NCI-H2196 treated with DMSO at 0.1 percent for 48 hours (cell line): ENCODE results near the gene CBY1.
"Not testable (repeated sequence)": the region's sequence is repeated elsewhere in the genome, so short reads cannot be mapped to it uniquely, and the experiment has no call there.

ENCODE experiments used
- DNase-seq: peaks from one replicate; lab custom pipeline; 2025; ENCODE audit not compliant: unreplicated experiment; lab: John Stamatoyannopoulos, UW

CBY1 gene

DNA sequence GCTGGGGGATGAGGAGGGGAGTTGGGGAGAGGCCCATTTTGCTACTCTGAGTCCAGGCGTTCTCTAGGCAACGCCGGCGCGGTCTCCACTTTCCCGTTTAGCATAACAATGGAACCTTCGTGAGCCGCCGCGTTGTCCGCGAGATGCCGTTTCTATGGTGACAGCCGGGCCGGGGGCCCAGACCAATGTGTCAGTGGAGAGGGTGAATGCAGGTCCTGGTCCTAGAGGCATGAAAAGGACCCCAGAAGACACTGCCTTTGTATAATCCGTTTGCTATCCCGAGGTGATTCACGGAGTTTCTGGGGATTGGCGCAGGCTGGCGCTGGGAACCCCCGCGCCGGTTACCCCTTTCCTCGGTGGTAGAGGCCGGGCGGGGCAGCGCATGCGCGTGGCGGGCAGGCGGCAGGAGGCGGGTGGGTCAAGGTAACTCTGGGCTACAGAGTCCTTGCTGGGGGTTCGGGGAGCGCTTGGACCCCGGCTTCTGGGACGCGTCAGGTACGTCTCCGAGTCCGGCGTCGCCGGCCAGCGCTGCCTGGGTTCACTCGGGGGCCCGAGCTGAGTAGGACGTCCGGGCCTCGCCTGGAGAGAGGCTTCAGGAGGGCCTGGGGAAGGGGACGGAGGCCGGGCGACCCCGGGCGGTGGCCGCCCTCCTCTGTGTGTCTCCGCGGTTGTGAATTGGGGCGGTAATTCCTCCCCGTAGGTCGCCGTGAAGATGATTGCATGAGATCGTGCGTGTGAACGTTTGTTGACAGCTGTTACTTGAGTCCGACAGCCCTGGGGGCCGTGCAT lies at the start of gene CBY1, which contains the start of gene FAM227A:
TSS of gene CBY1 (plus strand) at position 383 of the 789 bp plus-strand sequence. CDS start 11,417 bp downstream, outside the sequence.
TSS of gene FAM227A (minus strand) at position 137 of the 789 bp plus-strand sequence. CDS start 6,224 bp downstream, outside the sequence.
- DNase-seq, result peak; percentile 66

DNA sequence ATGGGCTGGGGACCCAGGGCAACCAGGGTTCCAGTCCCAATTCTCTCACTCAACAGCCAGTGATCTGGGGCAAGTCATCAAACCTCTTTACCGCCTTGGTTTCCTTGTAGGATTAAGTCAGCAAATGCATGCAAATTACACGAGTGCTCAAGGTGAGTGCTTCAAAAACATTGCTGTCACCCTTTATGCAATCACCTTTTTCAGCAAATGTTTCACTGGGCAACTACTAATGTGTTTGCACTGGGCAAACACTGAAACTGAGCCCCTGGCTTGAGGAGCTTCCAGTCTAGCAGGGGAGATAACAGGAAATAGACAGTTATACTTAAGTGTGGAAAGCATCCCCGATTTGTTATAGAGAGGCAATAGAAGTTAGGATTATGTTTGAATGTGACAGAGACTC lies 48.8 kb upstream of the CBY1 start:
- no peak for DNase-seq

- DNase-seq, result no peak
Observed at GRCh38 chr22:38608992-38609750, 47.3 kb upstream of the CBY1 start.

GRCh38 chr22:38610234-38610633 lies 46.2 kb upstream of the CBY1 start:
- DNase-seq, result no peak

- DNase-seq, result no peak
Observed at GRCh38 chr22:38611559-38611958, 44.9 kb upstream of the CBY1 start.

DNA sequence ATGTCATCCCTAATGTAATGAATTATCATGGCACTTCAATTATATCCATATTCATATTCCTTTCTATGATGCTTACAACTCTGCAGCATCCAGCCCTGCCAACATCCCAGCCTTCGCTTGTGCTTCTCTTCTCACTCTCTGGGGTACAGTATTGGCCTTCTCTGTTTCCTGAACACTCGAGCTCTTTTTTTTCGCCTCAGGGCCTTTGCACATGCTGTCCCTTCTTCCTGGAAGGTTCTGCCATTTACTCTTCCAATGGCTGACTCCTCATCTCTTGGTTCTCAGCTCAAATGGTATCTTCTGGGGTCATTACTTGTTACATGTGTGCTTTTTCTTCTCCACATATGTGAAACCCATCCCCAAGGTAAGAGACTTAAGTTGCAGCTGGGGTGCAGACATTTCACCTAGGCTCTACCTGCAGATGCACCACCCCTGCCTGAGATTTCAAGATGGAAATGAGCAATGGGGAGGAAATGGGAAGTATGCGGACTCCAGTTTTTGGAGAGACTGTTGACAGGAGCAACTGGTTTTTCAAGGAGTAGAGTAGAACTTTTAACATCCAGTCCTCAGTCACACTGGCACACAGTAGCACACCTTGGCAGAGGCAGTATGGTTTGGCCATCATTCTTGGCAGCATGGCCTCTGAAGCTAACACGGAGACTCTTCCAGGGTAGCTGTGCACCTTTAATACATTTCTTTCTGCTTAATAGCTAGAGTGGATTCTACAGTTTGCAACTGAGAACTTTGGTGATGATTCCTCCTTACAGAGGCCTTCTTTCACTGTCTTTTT lies 44.0 kb upstream of the CBY1 start:
- no peak for DNase-seq

GRCh38 chr22:38613588-38613987 lies 42.9 kb upstream of the CBY1 start:
- no peak for DNase-seq

DNA sequence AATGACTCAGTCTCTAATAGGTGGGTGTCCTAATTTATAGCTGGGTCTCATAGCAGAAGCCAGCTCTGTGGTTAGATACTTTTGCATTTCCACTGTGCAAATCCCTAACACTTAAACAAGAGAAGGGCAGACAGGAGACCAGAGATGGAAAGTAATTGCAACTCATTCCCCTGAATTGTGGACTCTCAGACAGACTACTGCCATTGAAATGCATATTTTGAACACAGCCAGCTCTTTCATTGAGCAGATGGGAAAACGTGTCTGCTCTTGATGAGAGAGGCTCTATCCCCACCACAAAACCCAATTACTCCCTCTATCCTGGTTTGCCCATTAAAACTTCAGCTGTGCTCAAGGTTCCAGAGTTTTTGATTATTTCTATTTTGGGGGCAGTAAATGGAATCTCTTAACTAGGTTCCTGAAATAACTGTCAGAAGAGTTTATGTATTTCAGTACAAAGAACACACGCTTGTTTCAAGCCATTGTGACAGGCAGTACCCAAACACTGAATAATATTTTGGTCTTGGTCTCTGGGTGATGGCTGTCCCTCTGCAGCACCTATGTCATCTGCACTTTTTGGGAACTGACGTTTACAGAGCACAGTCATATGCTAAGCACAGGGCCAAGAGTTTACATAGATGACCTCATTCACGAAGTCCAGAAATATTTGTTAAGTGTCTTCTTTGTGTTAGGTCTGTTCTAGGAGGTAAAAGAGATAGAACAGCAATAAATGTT lies 41.9 kb upstream of the CBY1 start:
- no peak for DNase-seq

DNA sequence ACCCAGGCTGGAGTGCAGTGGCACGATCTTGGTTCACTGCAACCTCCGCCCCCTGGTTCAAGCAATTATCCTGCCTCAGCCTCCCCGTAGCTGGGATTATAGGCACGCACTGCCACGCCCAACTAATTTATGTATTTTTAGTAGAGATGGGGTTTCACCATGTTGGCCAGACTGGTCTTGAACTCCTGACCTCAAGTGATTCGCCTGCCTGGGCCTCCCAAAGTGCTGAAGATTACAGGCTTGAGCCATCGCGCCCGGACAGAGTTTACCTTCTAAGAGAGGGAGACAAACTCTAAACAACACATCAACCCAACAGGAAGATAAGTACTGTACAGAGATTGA lies 41.4 kb upstream of the CBY1 start:
- DNase-seq, result not testable (repeated sequence)

- no peak for DNase-seq
Observed at GRCh38 chr22:38618258-38618657, 38.2 kb upstream of the CBY1 start.

- DNase-seq, result no peak
Observed at GRCh38 chr22:38618682-38619081, 37.8 kb upstream of the CBY1 start.

GRCh38 chr22:38623351-38623750 lies 33.1 kb upstream of the CBY1 start:
- no peak for DNase-seq

GRCh38 chr22:38628444-38628843 lies 28.0 kb upstream of the CBY1 start:
- no peak for DNase-seq

DNA sequence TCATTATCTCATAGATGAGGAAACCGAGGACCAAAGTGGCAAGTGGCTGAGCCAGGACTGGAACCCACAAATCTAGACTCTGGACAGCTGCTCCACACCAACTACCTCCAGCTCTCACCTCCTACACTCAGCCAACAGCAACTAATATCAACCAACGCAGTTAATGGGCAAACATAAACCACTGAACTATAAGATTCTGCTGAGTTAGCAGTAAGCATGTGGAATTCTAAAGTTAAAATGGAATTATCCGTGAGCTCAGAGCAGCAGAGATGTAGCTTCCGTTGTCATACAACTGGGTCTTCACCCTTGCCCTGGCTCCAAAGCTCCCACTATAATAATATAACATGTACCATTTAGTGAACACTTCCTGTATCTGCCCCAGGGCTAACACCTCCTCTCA lies 27.3 kb upstream of the CBY1 start:
- DNase-seq, result no peak

- no peak for DNase-seq
Observed at GRCh38 chr22:38631724-38632123, 24.7 kb upstream of the CBY1 start.

DNA sequence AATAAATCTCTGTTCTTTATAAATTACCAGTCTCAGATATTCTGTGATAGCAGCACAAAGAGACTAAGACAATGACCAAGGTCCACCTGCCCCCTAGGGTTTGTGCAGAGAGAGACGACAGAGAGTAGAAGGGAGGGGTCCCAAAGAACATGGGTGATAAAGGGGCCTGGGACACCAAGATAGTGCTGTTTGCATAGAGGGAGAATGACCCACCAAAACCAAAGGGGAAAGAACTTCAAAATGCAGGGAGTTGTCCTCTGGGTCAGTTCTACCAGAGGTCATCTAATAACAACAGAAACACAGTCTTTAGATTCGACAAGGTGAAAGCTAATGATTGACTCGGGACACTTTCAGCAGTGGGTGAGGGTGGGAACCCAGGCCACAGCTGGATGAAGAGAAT lies 23.9 kb upstream of the CBY1 start:
- no peak for DNase-seq

DNA sequence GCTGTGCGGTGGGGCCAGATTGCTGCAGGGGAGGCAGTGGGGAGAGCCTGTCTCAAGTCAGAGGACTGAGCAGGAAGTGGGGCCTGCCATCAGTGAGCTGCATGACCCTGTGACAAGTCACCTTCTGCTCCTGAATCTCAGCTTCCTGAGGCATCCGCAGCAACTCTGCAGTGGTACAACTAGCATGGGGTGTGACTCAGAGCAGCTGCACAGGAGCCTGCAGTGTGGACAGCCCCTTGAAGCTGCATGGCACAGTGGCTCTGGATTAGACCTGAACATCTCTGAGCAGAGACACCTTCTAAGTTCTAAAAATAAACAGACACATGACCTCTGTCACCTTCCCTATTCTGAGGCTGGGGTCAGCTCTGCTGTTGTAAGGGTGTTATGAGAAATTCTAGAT lies 18.2 kb upstream of the CBY1 start:
- no peak for DNase-seq

- no peak for DNase-seq
Observed at GRCh38 chr22:38638728-38639127, 17.7 kb upstream of the CBY1 start.

DNA sequence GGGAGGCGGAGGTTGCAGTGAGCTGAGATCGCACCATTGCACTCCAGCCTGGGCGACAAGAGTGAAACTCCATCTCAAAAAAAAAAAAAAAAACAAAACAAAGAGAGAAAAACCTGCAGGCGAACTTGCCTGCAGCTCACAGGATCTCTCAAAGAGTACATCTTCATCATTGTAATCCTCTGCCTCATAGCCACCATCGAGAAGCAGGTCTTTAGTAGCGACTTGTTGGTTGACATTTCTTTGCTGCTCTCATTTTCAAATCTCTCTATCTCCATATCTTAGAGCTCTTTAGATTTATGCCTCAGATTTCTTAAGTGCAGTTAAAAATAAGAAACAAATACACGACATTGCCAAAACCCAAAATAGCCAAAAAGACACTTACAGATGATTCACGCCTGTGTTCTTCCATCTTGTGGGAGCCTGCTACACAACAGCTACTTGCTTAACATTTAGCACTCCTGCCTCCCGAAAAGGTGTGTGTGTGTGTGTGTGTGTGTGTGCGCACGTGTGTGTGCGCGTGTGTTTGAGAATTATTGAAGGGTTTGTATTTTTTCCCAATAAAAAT lies 14.9 kb upstream of the CBY1 start:
- DNase-seq, result no peak

GRCh38 chr22:38644245-38644644 lies 12.2 kb upstream of the CBY1 start:
- not testable (repeated sequence) for DNase-seq

DNA sequence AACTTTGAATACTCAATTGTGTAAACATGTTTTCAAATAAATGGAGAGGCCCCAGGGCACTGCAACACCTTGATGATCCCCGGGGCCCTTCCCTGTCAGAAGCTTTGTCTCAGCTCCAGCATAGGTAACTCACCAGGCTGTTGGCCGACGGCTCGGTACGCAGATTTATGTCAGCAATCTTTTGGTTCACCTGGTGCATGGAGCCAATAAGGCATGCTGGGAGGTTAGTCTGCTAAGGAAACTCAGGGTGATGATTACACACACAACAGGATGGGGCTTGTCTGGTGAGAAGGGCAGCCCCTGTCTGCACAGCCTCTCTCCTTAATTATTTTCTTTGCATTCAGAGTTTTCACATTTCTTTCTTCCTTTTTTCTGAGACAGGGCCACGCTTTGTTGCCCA lies 11.0 kb upstream of the CBY1 start:
- DNase-seq, result no peak
